MCF 10A (cell line): ENCODE measurements around the gene MARK3. TPM values are rescaled to one million over a fixed set of nuclear protein-coding genes. Genes with fewer than 3 reads are reported as not detected.

Source experiments
- BruUV-seq: library from RNA; stranded (reverse); fragments of 400-500 nt; replicated peaks from 2 replicates; lab custom pipeline; 2021; lab: Mats Ljungman, UMichigan
- CTCF ChIA-PET: fragments of 300-600 bp; sonication (Branson Sonifier 250); formaldehyde crosslinking; extraction: SDS; loops from one replicate; lab custom pipeline; 2021; ENCODE audit warnings: antibody characterized with exemption, inconsistent platforms; lab: Yijun Ruan, JAX
- POLR2A ChIA-PET: fragments of 300-600, 350-650 bp; sonication (Branson Sonifier 250); formaldehyde crosslinking; extraction: SDS; loops from one replicate; lab custom pipeline; 2020; ENCODE audit warnings: antibody characterized with exemption, inconsistent platforms; lab: Yijun Ruan, JAX
- DNase-seq: peaks from one replicate; pipeline ENCODE4 v3.0.0-alpha.2; 2018; ENCODE audit not compliant: unreplicated experiment
- H3K27ac Mint-ChIP-seq: one replicate; pipeline ENCODE4 v1.8.0; 2022; ENCODE audit warnings: mild to moderate bottlenecking, low read depth, mixed read lengths; ENCODE audit not compliant: unreplicated experiment
- H3K27me3 Mint-ChIP-seq: one replicate; pipeline ENCODE4 v1.8.0; 2022; ENCODE audit warnings: mixed read lengths; ENCODE audit not compliant: insufficient read depth, unreplicated experiment
- H3K36me3 Mint-ChIP-seq: one replicate; pipeline ENCODE4 v1.8.0; 2022; ENCODE audit warnings: mild to moderate bottlenecking, moderate library complexity, mixed read lengths; ENCODE audit not compliant: insufficient read depth, unreplicated experiment
- H3K4me1 Mint-ChIP-seq: one replicate; pipeline ENCODE4 v1.8.0; 2022; ENCODE audit warnings: mixed read lengths; ENCODE audit not compliant: insufficient read depth, unreplicated experiment
- H3K4me3 Mint-ChIP-seq: one replicate; pipeline ENCODE4 v1.8.0; 2022; ENCODE audit warnings: mild to moderate bottlenecking, moderate library complexity, mixed read lengths; ENCODE audit not compliant: unreplicated experiment
- H3K9me3 Mint-ChIP-seq: one replicate; pipeline ENCODE4 v1.8.0; 2022; ENCODE audit warnings: mixed read lengths; ENCODE audit not compliant: unreplicated experiment
- CTCF ChIP-seq: fragments of 200-600 bp; IDR thresholded peaks from one replicate; pipeline ENCODE4 v1.8.0; 2022; ENCODE audit warnings: antibody characterized with exemption, mild to moderate bottlenecking; ENCODE audit not compliant: unreplicated experiment
- intact Hi-C: fragments of 100-400 bp; cut with micrococcal nuclease; formaldehyde crosslinking; loops from 2 replicates; pipeline ENCODE4 v1.14.1; 2022
- total RNA-seq: library from RNA; stranded (reverse); gene quantifications from 2 replicates; pipeline ENCODE4 v1.2.3, GENCODE V29; 2022

The MARK3 gene
- total RNA-seq, 1 experiment from 2014 or later = 130 TPM

- Mint-ChIP-seq H3K27ac (no peak overlapping the region), H3K27me3 (no peaks in the 10 kb centered on the region), H3K9me3 (peaks cover 14% of the 10 kb centered on the region), H3K4me1 (peaks cover 11% of the 10 kb centered on the region), H3K4me3 (no peak overlapping the region), H3K36me3 (peaks cover 4% of the 10 kb centered on the region)
- ChIA-PET POLR2A (interaction anchor here (0.7 to 1.2 kb wide), 2 partner anchors 36 to 116 kb away, joined by 3 to 5 read pairs; partner anchors contain the start of gene EIF5), CTCF (no interaction called here)
- BruUV-seq = no TSS peak
- intact Hi-C loops = no loop called here
- no peak for TF ChIP-seq CTCF
- no peak for DNase-seq
Observed at GRCh38 chr14:103370087-103370486, 15.1 kb upstream of the MARK3 start.

- intact Hi-C loops = no loop called here
- Mint-ChIP-seq H3K4me1 (peaks cover 11% of the 10 kb centered on the region), H3K36me3 (peaks cover 4% of the 10 kb centered on the region), H3K4me3 (no peak overlapping the region), H3K27ac (peak overlapping the region; percentile 64), H3K27me3 (no peaks in the 10 kb centered on the region), H3K9me3 (peaks cover 7% of the 10 kb centered on the region)
- ChIA-PET POLR2A (interaction anchor here (0.8 to 2.0 kb wide), 9 partner anchors 10 to 39 kb away, joined by 3 to 13 read pairs (median 4); partner anchors contain the start of genes EIF5 and MARK3), CTCF (interaction anchor here (0.7 to 1.0 kb wide), 2 partner anchors 19 to 24 kb away, joined by 3 to 5 read pairs; no protein-coding TSS in a partner anchor)
- BruUV-seq = no TSS peak
- DNase-seq = no peak
- no peak for TF ChIP-seq CTCF
Observed at GRCh38 chr14:103372017-103372416, 13.2 kb upstream of the MARK3 start.

GRCh38 chr14:103372552-103373304, 12.5 kb upstream of the MARK3 start:
- BruUV-seq = TSS peak; percentile 65
- DNase-seq = peak; percentile 91
- Mint-ChIP-seq H3K27me3 (no peaks in the 10 kb centered on the region), H3K9me3 (peaks cover 7% of the 10 kb centered on the region), H3K27ac (peak overlapping the region; percentile 64), H3K4me3 (peak overlapping the region; percentile 4), H3K36me3 (peaks cover 4% of the 10 kb centered on the region), H3K4me1 (peaks cover 10% of the 10 kb centered on the region)
- intact Hi-C loops = no loop called here
- TF ChIP-seq CTCF = no peak
- ChIA-PET POLR2A (interaction anchor here (0.8 to 2.0 kb wide), 9 partner anchors 11 to 39 kb away, joined by 3 to 13 read pairs (median 4); partner anchors contain the start of genes EIF5 and MARK3), CTCF (interaction anchor here (0.5 to 1.0 kb wide), 6 partner anchors 8 to 40 kb away, joined by 3 to 5 read pairs (median 3); no protein-coding TSS in a partner anchor)

GRCh38 chr14:103374121-103374520, 11.1 kb upstream of the MARK3 start:
- Mint-ChIP-seq H3K27ac (no peak overlapping the region), H3K27me3 (no peaks in the 10 kb centered on the region), H3K4me3 (no peak overlapping the region), H3K9me3 (peaks cover 7% of the 10 kb centered on the region), H3K4me1 (peaks cover 7% of the 10 kb centered on the region), H3K36me3 (peaks cover 4% of the 10 kb centered on the region)
- no TSS peak for BruUV-seq
- no peak for DNase-seq
- POLR2A ChIA-PET = interaction anchor here (1.9 to 2.0 kb wide), 2 partner anchors 11 kb away, joined by 9 to 12 read pairs; partner anchors contain the start of gene MARK3
- no peak for TF ChIP-seq CTCF
- CTCF ChIA-PET = interaction anchor here (0.9 kb wide), 1 partner anchor 21 kb away, joined by 4 read pairs; no protein-coding TSS in a partner anchor
- intact Hi-C loops = no loop called here
